Erythroblast (primary cell): Measurements from ENCODE around the gene CRYBA4.

Source experiments
- GATA1 ChIP-seq: IDR thresholded peaks from 2 replicates; pipeline ENCODE4 v1.6.1; 2011; ENCODE audit warnings: low read depth, mild to moderate bottlenecking, control low read depth, low read length, moderate library complexity
- POLR2A ChIP-seq: IDR thresholded peaks from 2 replicates; pipeline ENCODE4 v1.6.1; 2011; ENCODE audit warnings: mild to moderate bottlenecking, low read length

- no peak for TF ChIP-seq POLR2A
- TF ChIP-seq GATA1: no peak
Observed at GRCh38 chr22:26614322-26614721, 7.4 kb upstream of the CRYBA4 start.
